GM19239 (cell line): ENCODE results near the gene ZNF608.

Source experiments
- DNase-seq: peaks from one replicate; pipeline ENCODE4 v3.0.0; 2011; ENCODE audit warnings: low spot score; ENCODE audit not compliant: insufficient read length
- FAIRE-seq: peaks from 2 replicates; lab custom pipeline; 2011; peaks lifted over from hg19 to GRCh38; lab: Jason Lieb, UNC

Gene ZNF608

GRCh38 chr5:124755565-124755964, 9.1 kb upstream of the ZNF608 start:
- DNase-seq = no peak
- no peak for FAIRE-seq

GRCh38 chr5:124755041-124755440, 8.6 kb upstream of the ZNF608 start:
- FAIRE-seq = no peak
- DNase-seq = no peak

GRCh38 chr5:124754206-124754927, 7.9 kb upstream of the ZNF608 start:
- FAIRE-seq (no peak), DNase-seq (no peak)

- DNase-seq = no peak
- FAIRE-seq = no peak
Measured at GRCh38 chr5:124752854-124753720, 6.6 kb upstream of the ZNF608 start.

- no peak for FAIRE-seq
- no peak for DNase-seq
Measured at GRCh38 chr5:124751031-124751430, 4.6 kb upstream of the ZNF608 start.

- DNase-seq (peak; percentile 48), FAIRE-seq (peak; percentile 98)
Measured at GRCh38 chr5:124748687-124749594, 2.5 kb upstream of the ZNF608 start.

GRCh38 chr5:124747791-124748686, 1.6 kb upstream of the ZNF608 start:
- FAIRE-seq (no peak), DNase-seq (no peak)

- FAIRE-seq = no peak
- no peak for DNase-seq
Measured at GRCh38 chr5:124746916-124747790, 714 bp upstream of the ZNF608 start.

GRCh38 chr5:124745007-124745927, 1.2 kb downstream of the ZNF608 start:
- FAIRE-seq (no peak), DNase-seq (no peak)

GRCh38 chr5:124744170-124744971, 2.1 kb downstream of the ZNF608 start:
- DNase-seq = no peak

GRCh38 chr5:124743602-124744169, 2.8 kb downstream of the ZNF608 start:
- DNase-seq (no peak), FAIRE-seq (no peak)

More at GRCh38 chr5:124744170-124744971, 2.1 kb downstream of the ZNF608 start:
- no peak for FAIRE-seq

- FAIRE-seq = peak; percentile 23
- no peak for DNase-seq
Measured at GRCh38 chr5:124742983-124743601, 3.3 kb downstream of the ZNF608 start.

- FAIRE-seq (no peak), DNase-seq (no peak)
Measured at GRCh38 chr5:124742521-124742920, 3.9 kb downstream of the ZNF608 start.

GRCh38 chr5:124741711-124742496, 4.5 kb downstream of the ZNF608 start:
- DNase-seq = no peak
- FAIRE-seq = peak; percentile 44

- DNase-seq (no peak), FAIRE-seq (no peak)
Measured at GRCh38 chr5:124740991-124741583, 5.4 kb downstream of the ZNF608 start.
